NCI-H128 (cell line): ENCODE measurements around the gene CNGA3.
"Not testable (repeated sequence)": the region's sequence is repeated elsewhere in the genome, so short reads cannot be mapped to it uniquely, and the experiment has no call there.

Source experiments
- DNase-seq: peaks from one replicate; lab custom pipeline; 2025; ENCODE audit not compliant: unreplicated experiment; lab: John Stamatoyannopoulos, UW

The CNGA3 gene

GRCh38 chr2:98396745-98397355 lies 50.6 kb downstream of the CNGA3 start:
- no peak for DNase-seq

GRCh38 chr2:98399140-98399539 lies 52.9 kb downstream of the CNGA3 start:
- DNase-seq, result no peak

- DNase-seq, result no peak
Observed at GRCh38 chr2:98403878-98404277, 57.6 kb downstream of the CNGA3 start.

DNA sequence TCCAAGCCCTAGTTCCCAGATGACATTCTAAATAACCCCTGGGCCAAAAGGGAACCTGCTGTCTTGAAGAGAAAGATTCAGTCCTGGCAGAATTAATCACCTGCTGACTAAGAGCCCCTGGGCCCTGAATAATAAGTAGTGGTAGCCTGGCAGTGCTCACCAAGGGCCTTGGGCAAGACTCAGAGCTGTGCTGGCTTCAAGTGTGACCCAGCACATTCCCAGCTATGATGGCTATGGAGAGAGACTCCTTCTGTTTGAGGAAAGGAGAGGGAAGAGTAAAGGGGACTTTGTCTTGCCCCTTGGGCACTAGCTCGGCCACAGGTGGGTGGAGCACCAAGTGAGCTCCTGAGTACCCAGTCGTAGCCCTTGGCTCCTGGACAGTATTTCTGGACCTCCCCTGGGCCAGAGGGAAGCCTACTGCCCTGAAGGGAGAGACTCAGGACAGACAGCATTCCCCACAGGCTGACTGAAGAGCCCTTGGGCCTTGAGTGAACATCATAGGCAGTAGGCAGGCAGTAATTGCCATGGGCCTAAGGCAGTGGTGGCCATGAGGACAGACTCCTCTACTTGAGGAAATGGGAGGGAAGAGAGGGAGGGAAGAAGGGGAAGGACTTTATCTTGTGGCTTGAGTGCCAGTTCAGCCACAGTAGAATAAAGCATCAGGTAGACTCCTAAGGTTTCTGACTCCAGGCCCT lies 58.4 kb downstream of the CNGA3 start:
- no peak for DNase-seq

- DNase-seq, result no peak
Observed at GRCh38 chr2:98405301-98405700, 59.0 kb downstream of the CNGA3 start.

- DNase-seq, result no peak
Observed at GRCh38 chr2:98408155-98408554, 61.9 kb downstream of the CNGA3 start.

- no peak for DNase-seq
Observed at GRCh38 chr2:98412751-98413458, 66.6 kb downstream of the CNGA3 start.

GRCh38 chr2:98414246-98414645 lies 68.0 kb downstream of the CNGA3 start:
- DNase-seq, result not testable (repeated sequence)

DNA sequence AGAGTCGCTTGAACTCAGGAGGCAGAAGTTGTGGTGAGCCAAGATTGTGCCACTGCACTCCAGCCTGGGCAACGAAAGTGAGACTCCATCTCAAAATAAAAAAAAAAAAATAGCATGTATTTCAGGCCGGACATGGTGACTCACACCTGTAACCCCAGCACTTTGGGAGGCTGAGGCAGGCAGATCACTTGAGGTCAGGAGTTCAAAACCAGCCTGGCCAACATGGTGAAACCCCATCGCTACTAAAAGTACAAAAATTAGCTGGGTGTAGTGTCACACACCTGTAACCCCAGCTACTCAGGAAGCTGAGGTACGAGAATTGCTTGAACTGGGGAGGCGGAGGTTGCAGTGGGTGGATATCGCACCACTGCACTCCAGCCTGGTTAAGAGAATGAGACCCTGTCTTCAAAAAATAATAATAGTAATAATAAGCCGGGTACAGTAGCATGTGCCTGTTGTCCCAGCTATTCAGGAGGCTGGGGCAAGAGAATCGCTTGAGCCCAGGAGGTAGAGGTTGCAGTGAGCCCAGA lies 69.5 kb downstream of the CNGA3 start:
- DNase-seq, result not testable (repeated sequence)

DNA sequence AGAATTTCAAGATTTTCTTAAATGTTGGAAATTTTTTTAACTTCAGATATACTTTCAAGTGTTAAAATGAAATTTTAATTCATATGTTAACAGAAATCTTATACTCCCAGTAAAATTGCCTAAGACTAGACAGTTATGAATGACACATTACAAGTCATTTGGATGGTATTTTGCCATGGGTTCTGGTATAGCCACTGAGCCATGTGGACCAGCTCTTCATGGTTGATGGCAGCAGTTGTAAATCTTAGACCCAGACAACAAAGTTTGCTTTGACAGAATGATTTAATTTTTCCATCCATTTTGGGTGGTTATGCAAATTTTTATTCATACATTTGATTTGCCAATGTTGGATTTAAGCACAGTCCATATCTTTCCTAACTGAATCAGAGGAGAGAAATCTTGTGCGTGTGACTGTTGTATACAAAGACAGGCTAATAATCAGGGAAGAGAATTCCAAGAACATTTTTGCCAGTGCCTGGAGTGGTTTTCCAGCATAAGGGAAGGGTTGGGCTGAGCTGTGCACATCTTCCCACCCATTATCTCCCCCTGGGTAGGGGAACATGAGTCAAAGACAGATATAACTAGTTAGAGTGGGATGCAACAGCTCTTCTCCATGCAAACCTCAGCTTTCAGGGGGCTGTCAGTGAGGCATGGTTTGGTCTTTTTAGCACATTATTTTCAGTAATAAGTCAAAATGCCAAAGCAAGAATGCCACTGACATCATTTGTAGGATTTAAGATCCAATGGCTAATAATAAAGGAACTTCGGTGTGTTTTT lies 70.3 kb downstream of the CNGA3 start:
- no peak for DNase-seq

DNA sequence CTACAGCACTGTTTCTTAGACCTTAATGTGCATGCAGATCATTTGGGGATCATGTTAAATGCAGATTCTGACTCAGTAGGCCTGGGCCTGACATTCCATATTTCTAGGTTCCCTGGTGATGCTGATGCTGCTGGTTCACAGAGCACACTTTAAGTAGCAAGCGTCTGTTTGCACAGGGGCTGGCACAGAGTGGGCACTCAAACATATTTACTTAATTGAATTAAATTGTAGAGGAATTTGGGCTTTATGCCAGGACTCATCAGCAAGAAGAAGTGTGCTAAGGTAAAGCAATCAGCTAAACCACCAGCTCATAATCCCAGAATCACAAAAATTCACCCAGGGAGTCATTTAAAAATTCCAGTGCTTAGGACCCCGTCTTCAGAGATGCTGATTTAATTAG lies 73.3 kb downstream of the CNGA3 start:
- DNase-seq, result no peak

GRCh38 chr2:98419977-98420725 lies 73.9 kb downstream of the CNGA3 start:
- DNase-seq, result no peak

DNA sequence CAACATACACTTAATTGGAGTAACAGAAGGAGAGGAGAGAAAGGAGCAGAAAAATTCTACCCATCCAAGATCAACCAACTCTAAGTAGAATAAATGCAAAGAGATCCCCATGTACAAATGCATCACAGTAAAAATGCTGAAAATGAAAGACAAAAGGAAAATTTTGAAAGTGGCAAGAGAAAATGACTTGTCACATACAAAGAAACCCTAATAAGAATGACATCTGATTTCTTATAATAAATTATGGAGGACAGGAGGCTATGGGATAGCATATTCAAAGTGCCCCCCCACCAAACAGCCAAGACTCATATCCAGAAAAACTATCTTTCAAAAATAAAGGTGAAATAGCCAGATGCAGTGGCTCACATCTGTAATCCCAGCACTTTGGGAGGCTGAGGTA lies 76.2 kb downstream of the CNGA3 start:
- DNase-seq, result no peak

DNA sequence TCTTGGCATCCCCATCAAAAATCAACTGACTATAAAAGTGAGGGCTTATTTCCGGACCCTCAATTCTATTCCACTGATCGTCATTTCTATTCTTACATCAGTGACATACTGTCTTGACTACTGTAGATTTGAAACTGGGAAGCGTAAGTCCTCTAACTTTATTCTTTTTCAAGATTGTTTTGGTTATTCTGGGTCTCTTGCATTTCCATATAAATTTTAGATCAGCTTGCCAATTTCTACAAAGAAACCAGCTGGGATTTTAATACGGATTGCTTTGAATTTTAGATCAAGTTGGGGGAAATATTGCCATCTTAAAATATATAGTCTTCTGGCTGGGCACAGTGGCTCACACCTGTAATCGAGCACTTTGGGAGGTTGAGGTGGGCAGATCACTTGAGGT lies 80.5 kb downstream of the CNGA3 start:
- no peak for DNase-seq

GRCh38 chr2:98432145-98432544 lies 85.9 kb downstream of the CNGA3 start:
- DNase-seq, result no peak

DNA sequence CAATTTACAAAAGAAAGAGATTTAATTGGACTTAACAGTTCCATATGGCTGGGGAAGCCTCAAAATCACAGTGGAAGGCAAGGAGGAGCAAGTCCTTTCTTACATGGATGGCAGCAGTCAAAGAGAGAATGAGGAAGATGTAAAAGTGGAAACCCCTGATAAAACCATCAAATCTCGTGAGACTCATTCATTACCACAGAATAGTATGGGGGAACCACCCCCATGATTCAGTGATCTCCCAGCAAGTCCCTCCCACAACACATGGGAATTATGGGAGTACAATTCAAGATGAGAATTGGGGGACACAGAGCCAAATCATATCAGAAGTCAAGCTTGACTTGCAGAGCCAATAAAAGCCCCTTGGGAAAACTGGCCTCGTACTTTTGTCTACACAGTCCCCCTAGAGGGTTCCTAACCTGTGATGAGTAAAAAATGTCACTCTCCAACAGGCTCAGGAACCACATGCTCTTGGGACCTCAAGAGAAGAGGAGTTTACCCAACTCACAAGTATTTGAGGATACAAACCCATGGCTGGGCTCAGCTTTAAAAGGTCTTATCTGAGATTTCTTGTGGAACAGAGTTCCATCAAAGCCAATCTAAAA lies 87.2 kb downstream of the CNGA3 start:
- DNase-seq, result no peak

- DNase-seq, result no peak
Observed at GRCh38 chr2:98434492-98434891, 88.2 kb downstream of the CNGA3 start.

DNA sequence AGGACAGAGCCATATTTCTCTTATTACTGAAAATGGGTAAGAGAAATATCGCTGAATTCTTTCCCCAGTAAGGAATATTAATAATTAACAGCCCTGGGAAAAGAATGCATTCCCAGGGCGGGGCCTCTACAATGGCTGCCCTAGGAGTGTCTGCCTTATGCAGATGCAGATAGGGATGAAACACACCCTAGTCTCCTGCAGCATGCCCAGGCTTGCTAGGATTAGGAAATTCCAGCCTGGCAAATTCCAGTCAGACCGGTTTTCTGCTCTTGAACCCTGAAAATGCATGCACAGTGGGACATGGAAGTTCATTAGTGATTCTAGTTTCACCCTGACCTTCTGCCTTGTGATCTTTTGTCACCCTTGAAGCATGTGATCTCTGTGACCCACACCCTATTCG lies 89.4 kb downstream of the CNGA3 start:
- DNase-seq, result not testable (repeated sequence)

DNA sequence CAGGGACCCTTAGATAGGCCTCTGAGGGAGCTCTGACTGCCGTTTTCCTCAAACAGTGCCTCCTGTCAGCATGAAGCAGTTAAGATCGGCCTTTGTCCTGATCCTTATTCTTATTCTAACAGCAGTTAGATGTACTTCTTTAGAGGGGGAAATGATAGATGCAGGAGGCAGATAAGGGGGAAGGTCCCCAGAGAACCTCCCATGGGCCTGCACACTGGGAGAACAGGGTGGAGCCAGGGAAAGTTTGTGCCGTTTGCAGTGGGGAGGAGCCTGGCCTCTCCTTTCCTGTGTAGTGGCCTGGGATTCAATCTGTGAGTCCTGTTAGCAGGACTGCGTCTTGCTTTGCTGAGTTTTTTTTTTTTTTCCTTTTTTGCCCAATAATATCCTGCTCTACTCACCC lies 90.5 kb downstream of the CNGA3 start:
- DNase-seq, result no peak
